NCI-H1417 (cell line): ENCODE measurements around the gene ENTHD1.

ENCODE experiments used
- DNase-seq, 3 experiments: peaks; one replicate each; lab custom pipeline; 2025; lab: John Stamatoyannopoulos, UW

Gene ENTHD1

GRCh38 chr22:39893526-39893925 lies at the start of gene ENTHD1:
TSS of gene ENTHD1 (minus strand) at chr22:39893760. CDS start at chr22:39887748, 6,012 bp downstream.
- no peak for DNase-seq

DNA sequence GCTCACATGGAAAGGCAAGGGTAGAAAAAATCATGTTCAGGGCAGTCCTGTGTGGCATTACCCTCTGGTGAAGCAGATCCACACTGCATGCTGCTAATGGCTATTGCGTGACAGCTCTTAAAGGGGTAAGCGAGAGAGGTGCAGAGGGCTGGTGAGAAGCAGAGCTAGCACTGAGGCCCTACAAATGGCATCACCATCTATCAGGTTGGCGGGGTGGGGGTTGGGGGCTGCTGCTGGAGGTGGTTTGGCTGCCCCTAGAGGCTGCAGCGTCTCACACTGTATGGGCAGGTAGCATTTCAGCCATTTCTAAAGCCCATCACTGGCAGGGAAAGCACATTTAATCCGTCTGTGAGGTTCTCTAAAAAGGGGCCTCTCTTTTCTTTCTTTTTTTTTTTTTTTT lies 49.8 kb upstream of the ENTHD1 start:
- peak in 2 of 3 experiments; percentile 4 to 8 for DNase-seq

DNA sequence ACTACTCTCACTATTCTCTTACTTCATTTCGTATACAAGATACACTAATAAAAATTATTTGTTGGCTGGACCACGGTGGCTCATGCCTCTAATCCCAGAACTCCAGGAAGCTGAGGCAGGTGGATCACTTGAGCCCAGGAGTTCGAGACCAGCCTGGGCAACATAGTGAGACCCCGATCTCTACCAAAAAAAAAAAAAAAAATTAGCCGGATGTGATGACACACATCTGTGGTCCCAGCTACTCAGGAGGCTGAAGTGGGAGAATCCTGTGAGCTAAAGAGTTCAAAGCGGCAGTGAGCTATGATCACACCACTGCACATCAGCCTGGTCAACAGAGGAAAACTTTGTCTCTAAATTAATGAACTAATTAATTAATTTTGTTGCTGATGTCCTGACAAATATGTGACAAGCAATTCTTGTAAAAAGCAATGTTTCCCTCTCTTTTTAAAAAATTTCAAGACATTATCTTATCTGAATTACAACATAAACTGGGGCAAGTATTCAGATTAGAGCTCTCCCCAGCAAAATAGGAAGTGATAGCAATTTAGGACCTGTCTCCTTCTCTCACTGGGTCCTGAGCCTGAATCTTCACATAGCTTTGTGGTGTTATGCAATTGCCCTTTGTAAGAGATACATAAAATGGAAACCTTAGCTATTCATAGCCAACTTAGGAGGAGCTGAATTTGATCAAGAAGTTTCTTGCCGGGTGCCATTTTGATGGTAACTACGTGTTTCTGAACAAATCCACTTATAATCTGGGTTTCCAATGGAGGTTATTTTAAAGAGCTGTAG lies 49.1 kb upstream of the ENTHD1 start:
- no peak for DNase-seq

DNA sequence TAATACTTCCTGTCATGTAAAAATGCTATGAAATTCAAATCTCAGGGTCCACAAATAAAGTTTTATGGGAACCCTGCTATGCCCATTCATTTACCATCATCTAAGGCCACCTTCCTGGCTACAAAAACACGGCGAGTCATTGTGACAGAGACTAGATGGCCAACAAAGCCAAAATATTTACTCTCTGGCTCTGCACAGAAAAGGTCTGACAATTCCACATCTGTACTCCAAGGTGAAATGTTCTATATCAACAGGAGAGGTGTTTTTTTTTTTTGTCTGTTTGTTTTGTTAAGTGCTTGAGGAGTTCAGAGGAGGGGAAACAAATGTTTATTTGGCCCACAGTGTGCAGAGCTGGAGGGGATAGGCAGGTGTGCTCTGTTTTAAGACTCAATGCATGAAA lies 48.0 kb upstream of the ENTHD1 start:
- peak; percentile 11 to 89 (median 58) for DNase-seq

DNA sequence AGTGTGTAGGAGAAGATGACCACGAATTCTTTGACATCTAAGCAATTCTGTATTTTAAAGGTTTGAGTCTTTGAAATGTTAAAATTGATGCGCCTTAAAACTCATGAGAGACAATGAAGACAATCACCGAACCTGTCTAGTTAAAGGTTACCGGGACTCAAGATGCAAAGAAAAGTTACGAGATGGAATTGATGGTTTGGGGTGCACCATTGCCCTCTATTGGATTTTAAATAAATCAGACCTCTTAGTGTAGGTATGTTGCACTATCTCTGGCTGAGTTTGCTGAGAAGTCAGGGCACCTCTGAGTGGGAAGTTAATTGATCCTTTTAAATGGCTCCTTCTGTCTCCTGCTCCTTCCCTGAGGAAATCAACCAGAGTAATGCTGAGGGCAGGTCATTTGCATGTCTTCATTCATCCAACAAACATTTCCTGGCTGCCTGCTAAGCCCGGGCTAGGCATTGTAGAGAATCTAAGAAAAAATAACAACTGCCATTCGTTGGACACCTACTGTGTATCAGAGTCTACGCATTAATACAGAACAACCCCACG lies 47.3 kb upstream of the ENTHD1 start:
- peak in 1 of 3 experiments; percentile 38 for DNase-seq

DNA sequence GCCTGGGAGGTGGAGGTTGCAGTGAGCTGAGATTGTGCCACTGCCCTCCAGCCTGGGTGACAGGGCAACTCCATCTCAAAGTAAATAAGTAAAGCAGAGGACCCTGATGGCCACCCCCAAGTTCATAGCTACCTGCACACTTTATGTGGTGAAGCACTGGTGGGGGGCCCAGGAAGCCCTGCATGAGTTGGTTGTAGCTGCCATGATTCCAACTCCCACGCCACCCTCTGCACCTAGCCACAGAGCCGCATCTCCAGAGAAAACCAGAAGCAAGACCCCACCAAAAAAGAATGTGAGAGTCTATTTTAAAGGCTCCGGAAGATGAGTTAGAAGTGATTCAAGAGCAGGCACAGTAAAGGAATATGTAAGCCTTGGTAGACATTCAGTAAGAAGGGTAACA lies 46.3 kb upstream of the ENTHD1 start:
- no peak for DNase-seq

- peak in 1 of 3 experiments; percentile 13 for DNase-seq
Observed at GRCh38 chr22:39938509-39939111, 45.0 kb upstream of the ENTHD1 start.

DNA sequence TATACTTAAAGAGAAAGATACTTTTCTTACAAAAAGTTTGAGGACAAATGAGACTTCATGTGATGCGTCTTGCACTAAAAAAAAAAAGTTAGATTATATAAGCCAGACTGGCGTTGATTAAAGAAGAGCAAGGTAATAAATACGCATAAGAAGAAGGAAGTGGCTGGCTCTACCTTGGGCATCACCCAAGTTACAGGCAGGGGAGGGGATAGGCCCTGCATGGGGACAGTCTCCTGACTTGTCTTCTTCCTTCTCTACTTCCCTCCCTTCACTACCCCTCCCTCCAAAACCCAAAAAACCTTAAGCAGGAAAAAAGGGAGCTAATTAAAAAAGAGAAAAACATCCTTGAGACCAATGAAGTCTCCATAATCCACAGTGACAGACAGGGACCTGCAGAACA lies 44.3 kb upstream of the ENTHD1 start:
- DNase-seq: no peak

- DNase-seq: no peak
Observed at GRCh38 chr22:39936523-39937145, 43.1 kb upstream of the ENTHD1 start.

DNA sequence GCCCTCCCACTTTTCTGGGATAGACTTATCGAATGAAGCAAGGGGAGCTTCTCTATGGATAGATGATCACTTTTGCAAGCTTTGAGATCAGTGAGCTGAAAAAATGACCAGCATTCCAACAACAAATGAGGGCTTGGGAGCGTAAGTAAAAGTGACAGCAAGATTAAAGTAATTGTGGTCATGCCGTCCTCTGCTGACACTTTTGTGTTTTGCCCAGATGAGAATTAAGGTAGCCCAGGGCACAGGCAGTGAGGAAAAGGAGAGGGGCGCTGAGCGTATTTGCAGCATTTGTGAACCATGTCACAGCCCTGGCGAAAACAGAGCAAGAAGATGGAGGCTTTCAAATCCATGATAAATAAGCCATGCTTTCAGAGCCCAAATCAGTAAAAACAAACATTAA lies 42.1 kb upstream of the ENTHD1 start:
- peak in 1 of 3 experiments; percentile 4 for DNase-seq

- DNase-seq: no peak
Observed at GRCh38 chr22:39935116-39935515, 41.6 kb upstream of the ENTHD1 start.

DNA sequence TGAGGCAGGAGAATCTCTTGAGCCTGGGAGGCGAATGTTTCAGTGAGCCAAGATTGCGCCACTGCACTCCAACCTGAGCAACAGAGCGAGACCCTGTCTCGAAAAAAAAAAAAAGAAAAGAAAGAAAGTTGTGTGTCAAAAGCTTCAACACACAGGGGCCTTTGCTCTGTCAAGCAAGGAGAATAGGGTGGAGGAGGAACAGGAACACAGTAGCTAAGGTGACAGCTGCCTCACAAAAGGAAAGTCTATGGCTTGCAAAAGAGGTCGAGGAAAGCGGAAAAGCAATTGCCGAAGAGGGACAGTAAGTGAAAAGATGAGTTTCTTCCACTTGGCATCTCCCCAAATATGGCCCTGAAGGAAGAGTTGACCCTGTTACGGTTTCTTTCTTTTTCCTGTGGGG lies 40.2 kb upstream of the ENTHD1 start:
- DNase-seq: no peak

- peak in 1 of 3 experiments; percentile 16 for DNase-seq
Observed at GRCh38 chr22:39932918-39933649, 39.5 kb upstream of the ENTHD1 start.

GRCh38 chr22:39932166-39932565 lies 38.6 kb upstream of the ENTHD1 start:
- DNase-seq: no peak

DNA sequence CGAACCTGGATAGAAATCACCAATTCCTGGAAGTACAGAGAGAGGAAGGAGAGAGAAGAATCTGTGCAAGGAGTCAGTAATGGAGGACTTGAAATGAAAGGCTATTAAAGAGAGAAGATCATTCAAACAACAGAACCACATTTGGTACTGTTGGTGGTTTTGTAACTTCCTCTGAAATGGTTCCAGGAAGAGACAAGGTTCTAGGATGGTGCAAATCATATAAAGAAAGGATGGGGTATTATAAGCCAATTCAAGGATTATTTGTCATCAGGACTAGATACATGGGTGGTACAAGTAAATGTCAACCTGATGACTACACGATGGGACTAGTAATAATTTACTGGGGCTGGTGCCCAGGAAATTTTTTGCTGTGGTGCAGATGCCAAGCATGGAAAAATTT lies 37.7 kb upstream of the ENTHD1 start:
- DNase-seq: no peak

DNA sequence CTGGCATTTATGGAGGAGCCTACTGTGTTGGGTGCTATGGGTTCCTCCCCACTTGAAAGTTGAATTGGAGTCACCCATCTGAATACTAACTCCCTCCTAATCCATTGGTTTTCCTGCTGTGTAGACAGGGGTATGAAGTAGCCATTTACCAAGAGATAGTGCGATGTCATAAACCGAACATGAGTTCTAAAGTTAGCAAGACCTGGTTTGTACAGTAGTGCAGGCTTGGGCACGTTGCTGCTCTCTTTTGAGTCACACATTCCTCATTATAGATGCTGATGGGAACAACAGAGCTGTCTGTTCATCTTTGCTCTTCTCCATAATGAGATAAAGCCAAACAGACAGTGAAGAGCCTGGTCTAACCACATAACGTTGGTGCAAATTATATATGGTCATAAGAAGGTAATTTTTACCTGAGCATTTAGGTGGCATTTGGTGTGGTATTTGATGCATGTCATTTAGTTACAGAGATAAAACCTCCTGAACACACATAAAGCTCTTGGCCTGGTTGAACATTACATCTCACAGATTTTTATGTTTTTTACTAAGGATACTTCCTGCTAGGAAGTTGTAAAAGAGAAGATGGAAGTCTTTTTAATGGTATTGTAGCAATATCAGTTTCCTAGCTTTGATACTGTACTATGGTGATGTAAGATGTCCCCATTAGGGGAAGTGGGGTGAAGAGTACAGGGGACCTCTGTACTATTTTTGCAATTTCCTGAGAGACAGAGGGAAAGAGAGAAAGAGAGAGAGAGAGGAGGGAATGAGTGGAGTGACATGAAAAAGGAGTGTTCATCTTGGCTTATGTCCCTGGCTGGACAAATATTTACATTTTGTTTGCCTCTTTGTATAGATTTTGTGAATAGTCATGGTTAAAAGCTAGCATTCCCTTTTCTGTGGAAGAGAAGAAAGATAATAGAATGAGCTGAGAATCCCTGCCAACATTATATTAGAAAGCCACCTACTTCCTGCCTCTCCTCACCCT lies 35.3 kb upstream of the ENTHD1 start:
- no peak for DNase-seq

DNA sequence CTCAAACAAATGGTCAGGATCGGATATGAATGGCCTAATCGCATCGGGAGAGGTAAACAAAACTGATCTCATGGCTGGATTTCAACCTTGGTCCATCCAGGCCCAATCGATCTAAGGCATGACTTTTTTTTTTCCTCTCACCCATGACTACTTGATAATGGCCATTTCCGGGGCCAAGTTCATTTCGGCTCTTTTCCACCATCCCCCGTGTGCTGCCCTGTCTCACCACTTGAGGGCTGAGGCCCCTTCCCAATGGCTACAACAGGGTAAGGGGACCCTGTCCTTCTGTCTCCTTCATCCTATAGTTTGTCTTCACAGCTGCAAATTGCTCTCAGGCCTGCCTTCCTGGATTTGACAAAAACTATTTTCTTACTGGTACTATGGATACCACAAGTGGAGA lies 34.0 kb upstream of the ENTHD1 start:
- no peak for DNase-seq

DNA sequence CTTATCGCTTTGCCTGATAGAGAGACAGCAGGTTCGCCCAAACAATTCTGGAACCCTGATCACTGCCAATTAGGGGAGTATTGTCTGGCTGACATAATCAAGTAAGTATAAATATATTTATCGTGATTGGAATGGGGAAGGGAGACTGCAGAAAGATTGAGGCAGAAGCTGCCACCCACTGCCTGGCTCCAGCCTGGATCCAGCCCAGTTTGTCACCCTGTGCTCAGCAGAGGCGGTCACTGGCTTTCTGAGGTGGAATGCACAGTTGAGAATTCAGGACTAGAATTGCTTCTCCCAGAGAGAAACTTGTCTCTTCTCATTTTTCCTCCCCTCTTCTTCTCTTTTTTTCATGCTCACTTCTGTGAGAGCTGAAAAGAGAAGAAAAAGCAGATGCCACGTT lies 33.2 kb upstream of the ENTHD1 start:
- DNase-seq: no peak

DNA sequence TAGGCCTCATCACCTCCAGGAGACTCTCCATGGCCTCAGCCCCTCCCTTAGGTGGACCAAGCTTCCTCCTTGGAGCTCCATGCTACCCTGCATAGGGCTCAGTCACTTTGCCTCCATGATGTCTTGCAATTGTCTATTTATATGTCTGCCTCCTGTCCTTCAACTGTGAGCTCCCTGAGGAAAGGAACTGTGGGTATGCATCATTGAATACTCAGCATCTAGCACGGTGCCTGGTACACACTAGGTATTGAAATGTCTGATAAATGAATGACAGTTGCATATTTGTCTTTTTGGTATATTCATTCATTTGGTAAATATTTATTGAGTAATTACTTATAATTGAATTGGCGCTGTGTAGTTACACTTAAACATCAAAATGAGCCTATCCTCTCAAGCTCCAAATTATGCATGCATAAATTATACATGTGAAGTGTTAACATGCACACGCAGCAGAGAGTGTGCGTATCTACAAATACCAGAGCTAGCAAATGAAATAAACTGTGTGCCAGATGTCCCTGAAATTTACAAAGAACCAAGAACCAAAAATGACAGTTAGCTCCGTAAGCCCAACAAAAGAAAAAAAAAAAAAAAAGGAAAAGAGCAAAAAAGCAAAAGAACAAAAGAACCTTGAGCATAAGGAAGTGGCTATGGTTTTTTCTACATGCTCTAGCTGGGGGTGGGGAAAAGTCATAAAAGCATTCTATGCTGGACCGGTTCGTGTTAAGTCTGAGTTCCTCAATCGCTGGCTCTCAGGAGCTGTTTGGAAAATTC lies 32.5 kb upstream of the ENTHD1 start:
- peak in 1 of 3 experiments; percentile 27 for DNase-seq

GRCh38 chr22:39925273-39925672 lies 31.7 kb upstream of the ENTHD1 start:
- DNase-seq: no peak
